Fibroblast of pulmonary artery (primary cell): Measurements from ENCODE around the gene MGLL.

Source experiments
- DNase-seq: peaks from one replicate; pipeline ENCODE4 v3.0.0-alpha.2; 2010; ENCODE audit warnings: low read depth
- H3K4me3 ChIP-seq: replicated peaks from 2 replicates; pipeline ENCODE4 v1.5.1; 2011; ENCODE audit warnings: low read depth, mild to moderate bottlenecking, control low read depth, low read length, moderate library complexity
- TF ChIP-seq, protein P1 (sequence below): IDR thresholded peaks from 2 replicates; pipeline ENCODE4 v1.5.1; 2011; ENCODE audit warnings: mild to moderate bottlenecking, control low read depth, low read length, inconsistent platforms; ENCODE audit errors: missing control alignments

Gene MGLL

GRCh38 chr3:127669541-127670228 lies 152.6 kb downstream of the MGLL start:
- DNase-seq, result no peak
- no peak overlapping the region for H3K4me3 ChIP-seq
- TF ChIP-seq, protein P1, sequence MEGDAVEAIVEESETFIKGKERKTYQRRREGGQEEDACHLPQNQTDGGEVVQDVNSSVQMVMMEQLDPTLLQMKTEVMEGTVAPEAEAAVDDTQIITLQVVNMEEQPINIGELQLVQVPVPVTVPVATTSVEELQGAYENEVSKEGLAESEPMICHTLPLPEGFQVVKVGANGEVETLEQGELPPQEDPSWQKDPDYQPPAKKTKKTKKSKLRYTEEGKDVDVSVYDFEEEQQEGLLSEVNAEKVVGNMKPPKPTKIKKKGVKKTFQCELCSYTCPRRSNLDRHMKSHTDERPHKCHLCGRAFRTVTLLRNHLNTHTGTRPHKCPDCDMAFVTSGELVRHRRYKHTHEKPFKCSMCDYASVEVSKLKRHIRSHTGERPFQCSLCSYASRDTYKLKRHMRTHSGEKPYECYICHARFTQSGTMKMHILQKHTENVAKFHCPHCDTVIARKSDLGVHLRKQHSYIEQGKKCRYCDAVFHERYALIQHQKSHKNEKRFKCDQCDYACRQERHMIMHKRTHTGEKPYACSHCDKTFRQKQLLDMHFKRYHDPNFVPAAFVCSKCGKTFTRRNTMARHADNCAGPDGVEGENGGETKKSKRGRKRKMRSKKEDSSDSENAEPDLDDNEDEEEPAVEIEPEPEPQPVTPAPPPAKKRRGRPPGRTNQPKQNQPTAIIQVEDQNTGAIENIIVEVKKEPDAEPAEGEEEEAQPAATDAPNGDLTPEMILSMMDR, result no peak

DNA sequence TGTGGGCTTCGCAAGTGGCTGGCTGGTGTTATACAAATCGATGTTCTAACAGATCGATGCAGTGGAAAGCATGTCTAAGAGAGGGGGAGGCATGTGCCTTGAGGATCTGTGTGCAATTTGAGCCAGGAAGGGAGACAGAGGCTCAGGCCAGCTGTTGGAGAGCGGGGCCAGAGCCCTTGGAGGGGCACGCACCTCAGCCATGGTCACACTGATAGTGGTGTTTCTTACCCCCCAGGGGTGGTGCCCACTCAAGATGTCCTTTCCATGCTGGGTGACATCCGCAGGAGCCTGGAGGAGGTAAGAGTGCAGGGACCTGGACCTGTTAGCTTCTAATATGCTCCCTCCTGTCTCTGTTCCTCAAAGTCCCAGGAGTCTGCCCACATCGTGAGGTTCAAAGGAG lies 153.4 kb downstream of the MGLL start:
- TF ChIP-seq, protein P1, result no peak
- DNase-seq, result no peak
- H3K4me3 ChIP-seq, result no peak overlapping the region

DNA sequence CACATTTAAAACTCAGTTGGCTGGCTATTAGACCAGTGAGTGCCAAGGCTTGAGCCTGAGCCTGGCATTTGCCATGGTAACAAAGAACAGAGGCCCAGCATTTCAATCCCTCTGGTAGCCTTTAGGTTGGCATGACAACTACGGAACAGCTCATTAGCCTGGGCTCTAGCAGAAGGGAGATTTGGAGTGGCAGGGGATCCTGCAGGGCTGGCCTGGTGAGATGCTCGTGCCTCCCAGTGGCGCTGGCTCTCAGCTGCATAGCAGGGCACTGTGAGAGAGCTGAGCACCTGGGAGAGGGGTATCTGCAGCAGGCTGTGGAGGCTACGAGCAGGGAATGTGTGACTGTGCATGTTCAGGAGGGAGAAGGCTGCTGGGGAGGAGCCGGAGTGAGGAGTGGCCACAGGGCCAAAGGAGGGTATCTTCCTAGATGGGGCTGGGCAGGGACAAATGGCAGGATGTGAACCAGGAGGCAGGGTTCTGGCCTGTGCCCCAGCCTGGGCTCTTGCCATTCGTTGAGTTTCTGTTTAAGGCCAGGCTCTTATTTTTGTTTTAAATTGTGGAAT lies 155.1 kb downstream of the MGLL start:
- H3K4me3 ChIP-seq, result no peak overlapping the region
- TF ChIP-seq, protein P1, result no peak
- no peak for DNase-seq

DNA sequence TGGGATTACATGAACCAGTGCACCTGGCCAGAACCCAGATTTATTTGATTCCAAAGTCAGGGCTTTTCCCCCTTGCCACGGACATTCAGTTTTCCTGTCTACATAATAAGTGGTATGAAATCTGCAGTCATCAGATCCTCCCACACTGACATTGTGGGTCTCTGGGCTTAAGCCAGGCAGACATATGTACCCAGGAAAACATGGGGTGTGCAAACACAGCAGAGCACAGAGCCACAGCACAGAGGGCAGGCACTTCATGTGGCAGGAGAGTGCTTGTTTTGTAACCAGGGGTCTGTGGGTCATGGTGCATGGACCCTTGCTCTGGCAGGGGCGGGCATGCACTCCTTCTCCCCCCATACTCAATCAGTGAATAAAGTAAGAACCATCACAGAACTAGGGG lies 155.6 kb downstream of the MGLL start:
- no peak overlapping the region for H3K4me3 ChIP-seq
- no peak for DNase-seq
- TF ChIP-seq, protein P1, result no peak

DNA sequence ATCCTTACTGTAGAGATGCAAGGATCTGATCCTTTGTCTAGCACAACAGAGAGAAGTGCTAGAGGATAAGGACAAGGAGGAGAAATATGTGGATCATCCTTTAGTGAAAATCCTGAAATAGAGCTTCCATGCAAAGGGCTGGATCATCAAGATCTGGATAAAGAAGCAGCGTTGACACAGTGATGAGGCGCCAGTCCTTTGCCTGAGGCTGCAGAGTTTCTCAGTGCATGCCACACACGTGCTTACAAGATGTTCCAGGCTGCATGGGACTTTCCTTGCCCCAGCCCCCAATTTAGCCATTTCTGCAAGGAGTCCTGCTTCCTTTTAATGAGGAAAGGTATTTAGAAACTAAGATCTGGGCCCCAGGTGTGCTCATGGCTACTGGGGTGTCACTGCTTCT lies 156.7 kb downstream of the MGLL start:
- DNase-seq, result no peak
- H3K4me3 ChIP-seq, result no peak overlapping the region
- TF ChIP-seq, protein P1, result no peak

DNA sequence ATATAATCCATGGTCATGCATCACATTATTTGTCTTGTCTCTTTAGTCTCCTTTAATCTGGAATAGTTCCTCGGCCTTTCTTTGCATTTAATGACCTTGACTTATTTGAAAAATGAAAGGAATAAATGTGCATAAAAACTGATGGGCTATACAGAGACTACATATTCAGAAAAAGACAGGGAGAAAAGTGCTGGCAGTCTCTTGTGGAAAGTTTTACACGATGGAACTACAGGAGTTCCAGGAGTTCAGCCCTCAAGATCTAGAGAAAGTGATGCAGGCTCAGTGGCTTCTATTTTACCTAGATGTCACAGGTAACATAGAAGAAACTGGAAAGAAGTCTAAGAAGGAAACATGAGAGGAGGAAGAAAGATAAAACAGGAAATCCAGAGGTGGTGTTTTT lies 157.2 kb downstream of the MGLL start:
- H3K4me3 ChIP-seq, result no peak overlapping the region
- TF ChIP-seq, protein P1, result no peak
- DNase-seq, result no peak

- TF ChIP-seq, protein P1, result no peak
- no peak for DNase-seq
- no peak overlapping the region for H3K4me3 ChIP-seq
These were observed 159.2 kb downstream of the MGLL start for GRCh38 chr3:127663151-127663550.
